NCI-H526 treated with DMSO at 0.1 percent for 48 hours (cell line): ENCODE data around the gene CCNE1.

ENCODE experiments used
- DNase-seq: peaks from one replicate; lab custom pipeline; 2025; lab: John Stamatoyannopoulos, UW

Gene CCNE1

GRCh38 chr19:29844891-29845573, 33.2 kb downstream of the CCNE1 start:
- peak; percentile 86 for DNase-seq

GRCh38 chr19:29845574-29846176, 33.9 kb downstream of the CCNE1 start:
- DNase-seq, result peak; percentile 43

GRCh38 chr19:29849208-29849607, 37.4 kb downstream of the CCNE1 start:
- DNase-seq, result no peak

- DNase-seq, result no peak
Measured at GRCh38 chr19:29850482-29850881, 38.7 kb downstream of the CCNE1 start.

GRCh38 chr19:29851769-29852521, 40.2 kb downstream of the CCNE1 start:
- no peak for DNase-seq

GRCh38 chr19:29854033-29854432, 42.2 kb downstream of the CCNE1 start:
- DNase-seq, result no peak

DNA sequence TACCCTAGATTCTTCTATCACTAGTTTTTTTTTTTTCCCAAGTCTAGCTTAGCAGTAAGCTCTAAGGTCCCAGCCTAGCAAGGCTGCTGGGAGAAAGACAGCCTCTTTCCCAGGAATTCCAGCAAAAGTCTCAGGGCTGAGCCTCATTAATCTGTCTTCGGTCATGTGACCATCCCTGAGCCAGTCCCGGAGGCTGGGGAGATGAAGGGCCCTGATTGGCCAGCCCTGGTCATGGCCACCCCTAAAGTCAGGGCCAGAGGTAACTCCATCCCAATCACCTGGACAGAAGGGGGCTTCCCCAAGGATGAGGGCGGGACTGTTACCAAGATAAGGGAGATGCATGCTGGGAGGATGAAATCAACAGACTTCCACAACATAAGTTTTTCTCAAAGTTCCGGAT, 43.3 kb downstream of the CCNE1 start:
- DNase-seq, result no peak

GRCh38 chr19:29855741-29856500, 44.1 kb downstream of the CCNE1 start:
- DNase-seq, result no peak

GRCh38 chr19:29858000-29858596, 46.3 kb downstream of the CCNE1 start:
- no peak for DNase-seq

- DNase-seq, result no peak
Measured at GRCh38 chr19:29858621-29859020, 46.8 kb downstream of the CCNE1 start.

DNA sequence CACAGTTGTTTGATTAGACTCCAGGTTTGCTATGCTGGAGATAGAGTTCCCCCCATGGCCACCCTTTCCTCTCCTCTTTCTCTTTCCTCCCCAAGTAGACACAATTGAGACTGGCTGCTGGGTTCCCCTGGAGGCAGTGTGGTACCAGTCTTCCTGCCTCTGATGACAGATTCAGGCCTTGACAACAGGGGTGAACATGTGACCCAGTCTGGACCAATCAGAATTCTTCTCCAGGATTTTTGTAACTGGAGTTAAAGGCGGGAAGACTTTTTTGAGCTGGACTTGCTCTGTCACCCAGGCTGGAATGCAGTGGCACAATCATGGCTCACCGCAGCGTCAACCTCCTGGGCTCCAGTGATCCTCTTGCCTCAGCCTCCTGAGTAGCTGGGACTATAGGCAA, 48.7 kb downstream of the CCNE1 start:
- DNase-seq, result no peak

DNA sequence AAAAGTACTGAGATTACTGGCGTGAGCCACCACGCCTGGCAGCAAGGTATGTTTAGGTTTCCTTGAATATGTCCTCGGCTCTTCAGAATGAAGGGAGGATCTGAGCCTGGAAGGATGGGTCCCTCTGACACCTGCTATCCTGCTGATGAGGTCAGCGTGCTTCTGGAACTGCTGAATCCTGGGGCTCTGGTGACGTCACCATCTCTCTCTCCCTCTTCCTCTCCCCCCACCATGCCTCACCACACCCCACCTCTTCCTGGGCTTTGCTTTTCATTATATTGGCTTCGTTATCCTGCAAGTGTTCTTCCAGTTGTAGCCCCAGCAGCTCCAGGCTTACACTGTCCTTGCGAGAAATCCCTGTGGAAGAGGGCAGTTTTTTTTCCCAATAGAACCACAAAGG, 49.8 kb downstream of the CCNE1 start:
- no peak for DNase-seq

DNA sequence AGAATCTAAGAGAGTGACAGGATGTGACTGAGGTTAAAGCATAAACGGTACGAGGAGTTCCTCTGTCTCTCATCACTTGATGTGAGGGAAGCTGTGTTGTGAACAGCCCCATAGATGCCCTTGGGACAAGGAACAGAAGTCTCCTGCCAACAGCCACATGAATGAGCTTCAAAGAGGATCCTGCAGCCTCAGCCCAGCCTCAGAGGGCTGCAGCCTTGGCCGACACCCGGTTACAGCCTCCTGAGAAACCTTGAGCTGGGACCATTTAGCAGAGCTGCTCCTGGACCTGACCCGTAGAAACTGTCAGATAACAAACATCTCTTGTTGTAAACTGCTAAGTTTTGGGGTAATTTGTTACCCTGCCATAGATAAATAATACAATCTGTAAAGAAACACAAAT, 54.2 kb downstream of the CCNE1 start:
- no peak for DNase-seq

DNA sequence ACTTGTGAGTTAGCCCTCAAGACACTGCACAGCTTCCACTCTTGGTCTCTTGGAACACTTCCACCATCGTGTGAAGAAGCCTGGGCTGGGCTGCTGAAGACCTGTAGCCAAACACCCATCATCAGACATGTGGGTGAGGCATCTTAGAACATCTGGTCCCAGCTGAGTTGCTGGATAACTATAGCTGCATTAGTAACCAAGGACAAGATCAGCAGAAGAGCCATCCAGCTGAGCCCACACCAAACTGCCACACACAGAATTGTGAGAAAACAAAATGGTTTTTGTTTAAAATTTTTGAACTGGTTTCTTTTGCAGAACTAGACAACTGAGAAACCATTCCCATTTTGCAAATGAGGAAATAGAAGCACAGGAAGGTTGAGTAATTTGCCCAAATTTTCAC, 56.2 kb downstream of the CCNE1 start:
- no peak for DNase-seq

DNA sequence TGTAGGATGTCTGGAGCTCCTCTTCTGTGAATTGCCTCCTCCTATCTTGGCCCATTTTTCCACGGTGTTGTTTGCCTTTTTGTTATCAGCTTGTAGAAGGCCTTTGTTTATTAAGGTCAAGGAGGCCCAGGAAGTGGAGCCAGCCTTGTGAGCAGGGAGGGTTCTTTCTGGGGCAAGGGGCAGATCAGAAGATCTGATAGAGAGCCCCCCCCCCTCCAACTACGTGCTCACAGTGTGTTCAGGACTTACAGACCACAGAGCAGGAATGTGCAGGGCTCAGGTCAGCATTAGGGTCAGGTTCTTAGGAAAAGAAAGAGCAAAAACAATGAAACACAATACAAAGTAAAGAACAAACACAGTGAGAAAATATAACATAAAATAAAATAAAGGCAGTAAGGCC, 59.4 kb downstream of the CCNE1 start:
- DNase-seq, result no peak

DNA sequence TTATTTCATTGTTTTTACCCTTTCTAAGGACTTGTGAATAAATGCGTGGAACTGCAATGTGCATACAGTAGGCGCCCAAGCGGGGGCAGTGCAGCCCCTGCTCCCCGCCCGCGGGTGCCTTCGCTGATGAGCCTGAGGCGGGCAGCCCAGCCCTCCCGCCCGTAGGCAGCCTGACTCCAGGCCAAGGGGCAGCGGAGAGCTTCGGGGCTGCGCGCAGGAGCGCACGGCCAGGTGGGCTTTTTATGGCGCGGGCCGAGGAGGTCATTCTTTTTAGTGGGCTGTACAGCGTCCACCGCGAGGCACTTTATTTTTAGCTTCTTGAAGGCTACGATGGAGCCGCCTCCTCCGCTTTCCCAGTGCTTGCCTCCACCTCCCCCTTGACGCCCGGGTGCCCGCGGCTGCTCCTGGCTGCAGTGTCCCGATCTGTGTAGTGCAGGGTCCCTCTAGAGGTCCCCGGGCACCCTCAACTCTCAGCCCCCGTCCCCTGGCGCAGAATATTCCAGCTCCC, 60.5 kb downstream of the CCNE1 start:
- no peak for DNase-seq

DNA sequence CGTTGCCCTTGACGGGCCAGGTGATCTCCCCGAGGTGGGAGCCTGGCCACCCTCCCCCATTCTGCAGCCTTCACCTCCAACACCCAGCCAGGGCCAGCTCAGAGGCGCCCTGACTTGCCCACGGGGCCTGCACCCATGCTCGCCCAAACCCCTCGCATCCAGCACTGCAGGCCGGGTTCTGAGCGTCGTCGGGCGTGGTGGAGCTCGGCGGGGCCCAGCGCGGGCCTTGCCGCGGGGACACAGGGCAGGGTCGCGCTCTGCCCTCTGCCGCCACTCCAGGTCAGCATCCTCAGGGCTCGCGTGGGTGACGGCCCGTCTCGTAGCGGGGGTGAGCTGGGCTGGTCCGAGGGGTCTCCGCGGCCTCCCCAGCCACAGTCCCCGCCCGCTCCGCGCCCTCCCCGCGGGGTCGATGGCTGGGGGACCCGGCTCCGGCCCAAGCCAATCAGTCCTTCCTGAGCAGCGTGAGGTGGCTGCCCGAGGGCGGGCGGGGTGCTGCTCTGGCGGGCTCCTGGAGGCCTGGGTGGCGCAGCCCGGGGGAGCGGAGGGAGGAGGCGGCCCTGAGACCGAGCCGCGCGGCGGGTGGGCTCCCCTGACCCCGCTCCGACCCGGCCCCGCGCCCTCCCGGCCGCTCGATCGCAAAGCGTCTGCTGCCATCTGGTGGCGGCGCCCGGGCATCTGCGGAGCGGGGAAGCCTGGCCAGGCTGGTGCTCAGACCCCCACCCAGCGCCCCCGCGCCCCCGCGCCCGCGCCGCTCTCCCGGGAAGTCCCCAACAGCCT, 61.4 kb downstream of the CCNE1 start:
- DNase-seq, result peak; percentile 14
